HG03442 (cell line): Measurements from ENCODE around the gene ROR1.

Experiments
- ATAC-seq: cut with Tn5 transposase; IDR thresholded peaks from one replicate; pipeline ENCODE4 v1.9.1; 2021; ENCODE audit warnings: mild to moderate bottlenecking, moderate library complexity; ENCODE audit not compliant: unreplicated experiment

Gene ROR1

DNA sequence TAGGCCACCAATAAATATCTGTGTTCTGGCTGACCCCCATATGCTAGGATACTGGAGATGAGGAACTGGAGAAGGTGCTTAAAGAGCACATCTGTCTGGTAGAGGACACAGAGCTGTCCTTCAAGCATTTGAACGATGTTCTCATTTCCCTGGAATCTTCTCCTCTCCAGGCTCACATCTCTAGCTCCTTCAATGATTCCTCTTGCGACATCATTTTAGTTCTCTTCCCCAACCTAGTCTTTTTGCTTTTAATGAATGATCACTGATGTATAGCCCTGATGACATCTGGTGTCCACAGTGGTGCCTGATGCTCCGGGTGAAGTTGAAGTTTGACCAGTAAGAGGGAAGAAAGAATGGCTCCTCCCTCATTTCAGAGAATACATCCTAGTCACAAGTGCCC, 348.8 kb downstream of the ROR1 start:
- no peak for ATAC-seq

DNA sequence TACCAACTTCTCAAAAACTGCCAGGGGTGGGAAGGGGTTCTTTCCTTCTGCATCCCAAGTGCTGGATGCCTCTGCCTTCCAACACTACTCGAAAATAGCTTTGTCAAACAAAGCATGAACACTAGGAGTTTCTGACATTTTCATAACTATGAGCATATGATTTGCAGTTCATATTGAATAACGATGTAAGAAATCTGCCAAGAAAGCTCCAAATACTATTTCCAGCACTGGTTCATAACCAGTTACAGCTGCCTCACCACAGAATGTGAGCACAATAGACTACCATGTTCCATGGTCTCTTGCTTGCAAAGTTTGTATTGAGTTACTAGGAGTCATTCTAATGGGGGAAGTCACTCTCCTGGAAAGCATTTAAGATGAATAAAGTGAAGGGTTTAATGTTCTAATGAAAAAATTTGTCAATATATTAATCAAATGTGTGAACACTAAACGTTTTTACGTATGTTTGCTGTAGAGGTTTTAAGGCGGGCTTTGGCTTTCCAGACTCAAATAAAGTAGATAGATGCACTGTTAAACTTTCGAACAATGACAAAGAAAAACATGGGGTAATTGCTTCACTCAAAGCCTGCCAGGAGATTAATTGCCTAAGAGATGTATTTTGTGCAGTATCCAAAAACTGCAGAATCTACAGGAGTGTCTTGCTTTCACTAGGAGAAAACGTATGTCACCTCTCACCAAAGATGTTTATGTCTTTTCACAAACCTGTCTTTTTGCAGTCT, 351.1 kb downstream of the ROR1 start:
- ATAC-seq: no peak

DNA sequence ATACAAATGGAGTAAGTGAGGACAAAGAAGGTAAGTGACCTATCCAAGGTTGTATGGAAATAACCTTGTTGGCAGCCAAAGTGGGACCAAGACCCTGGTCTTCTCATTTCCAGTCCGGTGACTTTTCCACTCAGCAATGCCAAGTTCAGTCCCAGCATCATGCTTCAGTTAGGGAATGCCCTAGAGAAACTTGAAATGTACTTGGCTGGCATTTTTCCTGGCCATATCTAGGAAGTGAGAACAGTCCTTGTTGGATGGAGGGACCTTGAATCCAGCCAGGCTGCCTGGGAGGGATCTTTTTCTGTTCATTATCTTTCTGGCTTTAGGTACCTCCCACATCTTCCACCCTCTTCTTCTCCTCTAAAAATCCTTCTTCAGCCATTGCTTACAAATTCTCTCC, 352.8 kb downstream of the ROR1 start:
- no peak for ATAC-seq

DNA sequence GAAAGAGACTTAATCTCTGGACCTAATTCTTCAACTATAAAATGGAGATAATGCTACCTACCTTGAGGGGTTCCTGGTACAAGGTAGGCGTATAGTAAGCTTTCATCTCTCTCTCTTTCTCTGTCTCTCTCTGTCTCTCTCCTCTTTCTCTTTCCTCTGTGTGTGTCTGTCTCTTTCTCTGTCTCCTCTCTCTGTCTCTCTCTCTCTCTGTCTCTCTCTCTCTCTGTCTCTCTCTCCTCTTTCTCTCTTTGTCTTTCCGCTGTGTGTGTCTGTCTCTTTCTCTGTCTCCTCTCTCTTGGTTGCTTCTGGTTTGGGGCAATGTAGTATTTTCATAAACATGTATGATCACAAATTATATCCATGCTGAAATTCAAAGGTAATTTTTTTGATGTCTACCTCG, 353.5 kb downstream of the ROR1 start:
- ATAC-seq: no peak

DNA sequence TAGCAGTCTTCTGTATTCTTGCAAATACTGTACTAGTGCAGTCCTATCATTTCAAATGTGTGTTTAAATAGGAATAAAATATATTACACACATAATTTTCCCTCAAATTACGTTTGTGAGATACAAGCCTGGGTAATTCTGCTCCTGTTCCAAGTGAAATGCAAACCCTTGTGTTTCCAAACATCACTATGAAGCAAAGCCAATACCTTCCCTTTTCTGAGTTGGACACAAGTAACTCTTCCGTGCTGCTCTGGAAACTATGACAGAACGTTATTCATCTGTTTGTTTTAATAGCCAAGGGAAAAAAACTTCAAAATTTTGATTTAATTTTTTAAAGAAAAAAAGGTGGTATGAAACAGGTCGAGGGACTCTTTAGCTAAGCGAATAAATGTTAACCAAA, 355.9 kb downstream of the ROR1 start:
- ATAC-seq: no peak

DNA sequence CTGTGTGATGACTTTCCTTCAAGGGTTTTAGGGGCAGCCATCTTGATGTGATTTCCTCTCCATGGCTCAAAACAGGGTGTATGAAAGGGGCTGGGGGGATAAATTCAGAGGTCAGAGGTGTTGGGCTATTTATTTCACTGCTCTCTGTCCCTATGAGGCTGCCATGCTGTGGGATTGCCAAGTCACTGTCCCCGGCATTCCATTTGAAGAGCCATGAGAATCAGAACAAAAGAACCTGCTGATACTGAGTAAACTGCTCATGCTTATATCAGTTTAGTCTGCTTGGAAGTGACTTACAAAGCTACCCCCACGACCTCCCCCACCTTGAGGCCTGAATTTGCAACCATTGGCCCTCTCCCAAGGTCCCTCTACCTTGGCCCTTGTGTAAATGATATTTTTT, 357.3 kb downstream of the ROR1 start:
- no peak for ATAC-seq

DNA sequence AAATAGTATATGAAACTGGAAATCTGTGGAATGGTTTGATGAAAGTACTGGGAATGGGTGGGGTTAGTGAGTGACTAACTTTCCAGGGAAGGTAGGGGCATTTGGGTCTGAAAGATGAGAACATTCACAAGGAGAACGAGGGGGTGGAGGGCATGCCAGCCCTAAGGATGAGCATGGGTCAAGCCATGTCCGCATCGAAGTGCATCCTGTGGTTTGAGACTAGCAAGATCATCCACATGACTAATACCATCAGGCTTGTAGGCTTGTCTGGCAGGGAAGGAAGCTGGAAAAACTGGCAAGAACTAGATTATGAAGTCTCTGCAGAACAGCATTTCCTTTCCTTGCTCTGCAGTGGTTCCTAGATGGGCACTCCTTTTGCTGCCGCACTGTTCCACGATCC, 359.2 kb downstream of the ROR1 start:
- no peak for ATAC-seq

DNA sequence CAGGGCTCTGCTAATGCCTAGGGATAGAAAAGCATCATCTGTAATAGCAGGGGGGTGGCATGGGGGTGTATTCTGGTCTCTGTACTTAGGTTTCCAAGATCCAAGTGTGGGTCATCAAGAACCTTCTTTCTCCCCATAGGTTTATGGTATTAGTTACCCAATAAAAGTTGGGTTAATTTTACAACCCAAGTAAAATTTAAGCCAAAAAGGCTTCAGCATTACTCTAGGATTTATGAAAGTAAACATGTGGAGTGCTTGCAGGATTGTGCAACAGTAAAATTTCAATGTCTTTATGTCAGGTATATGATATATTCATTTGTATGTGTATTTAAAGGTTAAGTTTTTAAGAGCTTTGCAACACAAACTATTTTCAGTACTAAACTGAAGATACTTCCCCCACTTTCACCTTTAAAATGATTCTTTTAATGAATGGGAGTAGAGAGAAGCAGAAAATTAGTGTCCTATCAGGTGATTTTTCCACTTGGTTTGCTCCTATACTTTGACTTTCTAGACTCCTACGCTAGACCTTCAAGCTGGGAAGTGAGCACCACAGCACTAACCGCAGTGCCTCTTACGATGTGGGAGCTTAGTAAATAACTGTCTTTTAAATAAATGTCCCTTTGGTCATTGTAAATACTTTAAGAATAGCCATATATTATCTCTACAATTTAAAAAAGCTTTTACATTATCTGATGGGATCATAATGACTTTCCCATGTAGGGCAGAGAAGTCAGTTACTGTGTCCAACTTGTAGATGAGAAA, 361.8 kb downstream of the ROR1 start:
- ATAC-seq: no peak

DNA sequence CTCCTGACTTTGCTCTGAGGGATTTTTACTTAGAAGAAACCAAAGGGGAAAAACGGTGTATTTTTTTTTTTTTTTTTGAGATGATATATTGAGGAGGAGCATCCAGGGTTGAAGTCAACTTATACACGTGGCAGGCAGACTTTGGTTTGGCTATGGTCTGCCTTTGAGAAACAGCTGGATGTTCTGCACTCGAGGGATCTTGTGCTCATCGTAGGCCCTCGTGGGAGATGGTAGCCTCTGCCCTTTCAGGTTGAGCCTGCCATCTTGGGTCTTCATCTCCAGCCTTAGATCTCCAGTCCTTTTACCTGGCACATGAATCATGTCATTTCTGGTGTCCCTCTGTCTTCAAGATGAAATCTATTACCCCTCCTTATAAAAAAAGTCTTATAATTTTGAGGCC, 362.5 kb downstream of the ROR1 start:
- ATAC-seq: no peak

DNA sequence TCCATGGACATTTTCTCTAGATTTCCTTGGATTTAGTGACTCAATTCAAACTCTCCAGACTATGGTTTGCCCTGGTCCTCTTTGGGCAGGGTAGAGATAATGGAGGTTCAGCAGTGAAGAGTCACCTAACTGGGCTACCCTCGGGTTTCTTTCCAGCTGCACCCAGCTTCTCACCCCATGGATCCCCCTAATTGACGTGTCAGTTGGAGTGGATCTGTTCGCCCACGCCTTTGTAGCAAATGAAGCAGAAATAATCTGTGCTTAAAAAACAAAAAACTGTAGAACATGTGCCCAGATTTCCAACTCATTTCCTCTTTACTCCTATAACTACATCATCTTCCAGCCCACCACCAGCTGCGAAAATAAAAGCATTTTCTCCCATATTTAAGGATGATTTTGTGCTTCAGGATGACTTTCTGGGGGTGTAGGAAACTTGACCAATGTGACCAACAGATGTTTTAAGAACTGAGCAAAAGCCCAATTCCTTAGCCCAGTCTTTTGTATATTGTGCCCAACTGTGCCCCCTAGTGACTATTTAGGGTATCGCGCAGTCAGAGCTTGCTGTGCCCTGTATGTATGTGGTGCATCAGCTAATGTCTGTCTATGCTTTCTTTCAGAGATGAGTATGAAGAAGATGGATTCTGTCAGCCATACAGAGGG, 363.1 kb downstream of the ROR1 start:
- ATAC-seq: peak; percentile 89

DNA sequence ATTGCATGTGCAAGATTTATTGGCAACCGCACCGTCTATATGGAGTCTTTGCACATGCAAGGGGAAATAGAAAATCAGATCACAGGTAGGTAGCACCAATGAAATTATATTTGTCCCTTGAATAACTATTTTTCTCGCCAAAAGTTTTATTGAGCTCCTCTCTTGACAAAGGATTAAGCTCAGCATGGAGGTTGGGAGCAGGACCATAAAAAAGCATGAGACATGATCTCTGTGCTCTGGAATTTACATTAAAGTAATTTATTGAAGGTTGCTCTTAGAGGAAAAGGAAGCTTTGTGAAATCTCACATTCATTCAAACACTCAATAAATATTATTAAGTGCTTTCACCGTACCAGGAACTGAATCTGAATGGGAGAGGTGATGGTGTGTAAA, 363.6 kb downstream of the ROR1 start:
- ATAC-seq: no peak

DNA sequence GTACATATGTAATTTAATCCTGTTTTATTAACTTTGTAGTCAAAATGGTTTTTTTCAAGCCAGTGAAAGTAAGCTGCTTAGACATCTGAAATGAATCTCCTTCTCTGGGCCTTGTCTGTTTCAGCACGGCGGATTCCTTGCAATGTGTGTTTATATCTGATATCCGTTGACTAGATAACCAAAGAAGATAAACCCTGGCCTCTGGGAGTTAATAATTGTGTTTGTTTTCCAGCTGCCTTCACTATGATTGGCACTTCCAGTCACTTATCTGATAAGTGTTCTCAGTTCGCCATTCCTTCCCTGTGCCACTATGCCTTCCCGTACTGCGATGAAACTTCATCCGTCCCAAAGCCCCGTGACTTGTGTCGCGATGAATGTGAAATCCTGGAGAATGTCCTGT, 366.1 kb downstream of the ROR1 start:
- ATAC-seq: no peak

DNA sequence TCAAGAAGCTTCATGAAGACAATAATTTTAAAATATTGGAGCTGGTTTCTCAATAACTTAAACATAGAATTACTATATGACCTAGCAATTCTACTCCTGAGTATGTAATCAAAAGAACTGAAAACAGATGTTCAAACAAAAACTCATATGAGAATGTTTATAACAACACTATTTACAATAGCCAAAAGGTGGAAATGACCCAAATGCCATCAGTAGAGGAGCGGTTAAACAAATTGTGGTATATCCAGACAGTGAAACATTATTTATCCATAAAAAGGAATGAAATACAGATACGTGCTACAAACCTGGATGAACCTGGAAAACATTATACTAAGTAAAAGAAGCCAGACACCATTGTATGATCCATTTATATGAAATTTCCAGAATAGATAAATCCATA, 366.8 kb downstream of the ROR1 start:
- no peak for ATAC-seq

DNA sequence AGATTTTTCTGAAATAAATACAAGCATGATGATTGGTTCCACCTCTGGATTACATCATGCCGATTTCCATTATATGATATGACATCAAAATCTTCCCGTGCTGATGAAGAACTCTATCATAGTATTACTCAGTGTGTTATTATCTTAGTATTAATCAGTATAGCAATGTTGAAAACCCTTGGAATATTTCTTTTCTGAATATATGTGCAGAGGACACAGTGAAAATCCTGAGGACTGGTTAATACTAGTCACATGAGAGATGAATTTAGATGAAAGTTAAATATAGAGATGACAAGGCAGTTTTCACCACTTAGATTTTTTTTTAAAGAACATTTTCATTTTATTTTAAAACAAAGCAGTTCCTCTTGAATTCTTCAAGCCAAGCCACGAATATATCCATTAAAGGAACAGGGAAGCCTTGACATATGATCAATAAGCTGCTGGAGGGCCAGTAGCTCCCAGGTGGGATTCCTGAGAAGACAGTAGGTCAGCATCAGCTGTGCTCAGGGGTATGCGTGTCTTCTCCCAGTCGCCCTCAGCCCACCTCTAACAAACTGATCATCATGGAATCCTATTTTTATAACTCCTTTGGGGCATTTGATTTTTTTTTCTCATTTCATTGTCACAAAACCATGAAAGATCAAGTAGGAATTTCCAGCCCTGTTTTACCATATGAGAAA, 373.4 kb downstream of the ROR1 start:
- no peak for ATAC-seq

DNA sequence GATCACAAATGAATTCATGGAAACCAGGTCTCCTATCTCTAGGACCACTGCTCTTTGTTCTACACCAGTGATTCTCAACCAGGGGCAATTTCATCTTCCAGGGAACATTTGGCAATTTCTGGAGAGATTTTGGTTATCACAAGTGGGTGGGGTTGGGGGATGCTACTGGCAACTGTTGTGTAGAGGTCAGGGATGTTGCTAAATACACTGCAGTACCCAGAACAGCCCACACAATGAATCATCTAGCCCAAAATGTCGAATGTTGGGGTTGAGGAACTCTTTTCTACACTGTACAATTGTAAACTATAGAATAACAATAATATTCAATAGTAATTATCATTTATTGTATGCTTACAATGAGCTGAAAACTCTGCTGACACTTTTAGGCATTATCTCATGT, 373.9 kb downstream of the ROR1 start:
- ATAC-seq: no peak

DNA sequence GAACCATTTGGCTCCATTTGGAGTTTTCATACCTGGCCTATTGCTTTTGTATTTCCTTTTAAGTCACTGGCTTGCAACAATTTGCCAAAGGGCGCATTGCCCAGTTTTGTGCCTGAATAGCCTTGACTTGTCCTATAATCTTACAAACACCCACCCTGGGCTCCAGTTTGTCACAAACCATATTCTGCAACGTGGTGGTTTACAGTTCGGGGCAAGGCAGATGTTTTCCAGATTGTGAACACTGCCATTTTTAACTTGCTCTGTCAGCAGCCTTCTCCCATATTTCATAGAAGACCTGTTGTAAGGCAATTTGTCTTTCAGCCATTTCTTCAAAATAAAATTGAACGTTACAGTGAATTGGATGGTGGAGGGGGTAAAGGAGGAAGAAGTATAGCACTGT, 376.4 kb downstream of the ROR1 start:
- ATAC-seq: no peak

DNA sequence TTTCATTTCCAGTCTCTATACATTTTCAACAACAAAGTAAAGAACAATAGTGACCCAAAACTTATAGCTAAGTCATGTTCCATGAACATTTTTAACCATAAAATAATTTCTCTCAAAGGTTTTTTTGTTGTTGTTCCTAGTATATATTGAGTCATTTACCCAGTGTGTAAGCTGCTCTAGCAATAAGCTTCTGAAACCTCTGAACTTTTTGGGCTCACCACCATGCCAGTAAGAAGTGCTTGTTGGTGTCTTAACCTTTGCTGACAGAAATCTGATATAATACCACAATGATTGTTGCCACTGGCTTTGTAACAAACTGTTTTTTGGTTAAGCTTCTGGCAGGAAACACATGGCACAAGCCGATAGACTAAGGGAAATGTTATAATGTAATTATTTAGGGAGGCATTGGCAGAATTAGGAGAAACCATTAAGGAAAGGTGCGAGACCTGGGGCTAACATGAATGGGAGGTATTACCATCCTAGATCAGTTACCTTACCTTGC, 377.0 kb downstream of the ROR1 start:
- no peak for ATAC-seq

DNA sequence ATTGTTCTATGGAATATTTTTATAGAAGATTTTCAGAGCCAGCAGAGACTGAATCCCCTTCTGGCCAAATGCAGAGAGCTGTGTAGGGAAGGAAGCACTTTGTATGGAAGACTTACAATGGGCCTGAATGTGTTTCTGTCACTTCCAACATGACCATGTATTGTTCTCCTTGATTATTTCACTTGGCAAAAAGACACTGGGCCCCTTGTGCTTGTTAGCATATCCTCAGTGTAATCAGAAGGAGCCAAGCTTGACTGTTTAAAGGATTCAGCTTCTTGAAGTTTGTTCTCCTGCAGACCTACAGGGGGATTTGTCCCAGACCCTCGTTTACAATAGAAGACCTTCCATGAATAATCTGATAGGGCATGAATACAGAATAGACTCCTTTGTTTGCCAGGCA, 381.5 kb downstream of the ROR1 start:
- ATAC-seq: no peak

DNA sequence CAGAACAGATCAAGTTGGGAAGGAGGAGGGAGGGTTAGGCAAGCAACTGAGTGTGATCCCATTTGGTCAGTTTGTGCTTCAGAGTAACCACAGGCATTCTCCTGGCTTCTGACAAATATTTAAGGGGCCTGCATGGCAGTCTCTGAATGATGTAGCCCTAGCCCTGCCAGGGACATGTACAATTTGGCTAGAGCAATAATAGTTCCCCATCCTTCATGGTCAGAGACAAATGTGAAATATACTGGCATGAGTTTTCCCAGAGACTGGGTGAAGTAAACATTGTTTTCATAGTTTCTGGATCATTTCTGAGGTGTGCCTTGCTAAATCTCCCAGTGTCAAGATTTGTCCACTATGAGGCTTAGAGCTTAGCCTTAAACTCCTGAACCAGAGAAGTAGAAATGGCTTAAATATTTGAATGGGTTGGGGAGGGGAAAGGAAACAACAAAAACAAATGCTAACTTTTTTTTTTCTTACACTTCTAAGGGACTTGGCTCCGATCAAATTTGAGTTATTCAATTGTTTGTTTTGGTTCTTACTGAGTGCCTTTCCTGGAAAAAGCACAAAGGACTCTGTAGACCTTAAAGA, 387.6 kb downstream of the ROR1 start:
- no peak for ATAC-seq

DNA sequence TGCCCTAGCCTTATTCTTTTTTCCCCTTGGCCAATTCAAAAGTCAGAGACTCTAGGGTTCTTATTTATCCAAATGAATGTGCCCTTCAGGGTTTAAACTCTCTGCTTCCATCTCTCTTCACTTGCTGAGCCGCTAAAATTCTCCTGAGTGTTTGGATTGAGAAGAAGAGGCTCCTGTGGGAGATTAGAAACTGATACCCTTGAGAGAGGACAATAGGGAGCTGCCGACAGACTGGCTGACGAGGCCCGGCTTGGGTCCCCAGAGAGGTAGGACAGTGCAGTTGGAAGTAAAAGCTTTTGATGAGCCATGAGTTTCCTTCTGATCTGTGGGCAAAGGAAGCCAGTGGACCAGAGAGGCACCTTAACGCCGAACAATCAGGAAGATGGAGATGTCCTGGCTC, 388.3 kb downstream of the ROR1 start:
- ATAC-seq: no peak

DNA sequence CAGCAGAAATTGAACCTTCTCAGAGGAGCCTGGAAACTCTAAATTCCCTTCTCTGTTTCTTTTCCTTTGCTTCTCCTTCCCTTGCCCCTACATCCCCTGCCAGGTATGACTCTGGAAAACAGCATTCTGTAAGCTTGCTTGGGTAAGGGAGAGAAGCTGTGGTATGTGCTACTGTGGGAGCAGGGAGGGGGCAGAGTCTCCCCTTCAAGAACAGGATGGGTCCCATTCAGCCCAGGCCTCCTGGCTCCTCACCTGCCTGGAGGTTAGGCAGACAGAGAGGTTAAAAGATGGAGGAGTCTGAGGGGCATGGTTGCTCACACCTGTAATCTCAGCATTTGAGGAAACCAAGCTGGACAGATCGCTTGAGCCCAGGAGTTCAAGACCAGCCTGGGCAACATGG, 389.0 kb downstream of the ROR1 start:
- ATAC-seq: no peak
